Measurements from ENCODE around the gene METTL25. TPM values are rescaled to one million over a fixed set of nuclear protein-coding genes. Genes with fewer than 3 reads are reported as not detected.

The METTL25 gene
- total RNA-seq, 4 donors from 2014 or later, result 6.1 to 16.8 (median 12.3) TPM

- TF ChIP-seq EP300 (IDR thresholded peaks at IDR 0.05), result no peak
- TF ChIP-seq POLR2A (IDR thresholded peaks at IDR 0.05), result no peak
- TF ChIP-seq, protein P1, sequence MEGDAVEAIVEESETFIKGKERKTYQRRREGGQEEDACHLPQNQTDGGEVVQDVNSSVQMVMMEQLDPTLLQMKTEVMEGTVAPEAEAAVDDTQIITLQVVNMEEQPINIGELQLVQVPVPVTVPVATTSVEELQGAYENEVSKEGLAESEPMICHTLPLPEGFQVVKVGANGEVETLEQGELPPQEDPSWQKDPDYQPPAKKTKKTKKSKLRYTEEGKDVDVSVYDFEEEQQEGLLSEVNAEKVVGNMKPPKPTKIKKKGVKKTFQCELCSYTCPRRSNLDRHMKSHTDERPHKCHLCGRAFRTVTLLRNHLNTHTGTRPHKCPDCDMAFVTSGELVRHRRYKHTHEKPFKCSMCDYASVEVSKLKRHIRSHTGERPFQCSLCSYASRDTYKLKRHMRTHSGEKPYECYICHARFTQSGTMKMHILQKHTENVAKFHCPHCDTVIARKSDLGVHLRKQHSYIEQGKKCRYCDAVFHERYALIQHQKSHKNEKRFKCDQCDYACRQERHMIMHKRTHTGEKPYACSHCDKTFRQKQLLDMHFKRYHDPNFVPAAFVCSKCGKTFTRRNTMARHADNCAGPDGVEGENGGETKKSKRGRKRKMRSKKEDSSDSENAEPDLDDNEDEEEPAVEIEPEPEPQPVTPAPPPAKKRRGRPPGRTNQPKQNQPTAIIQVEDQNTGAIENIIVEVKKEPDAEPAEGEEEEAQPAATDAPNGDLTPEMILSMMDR (IDR thresholded peaks at IDR 0.05), result no peak
- Histone ChIP-seq H3K4me1 (no peaks in the 10 kb centered on the region), H3K9me3 (no peaks in the 10 kb centered on the region), H3K36me3 (peaks cover 0 to 12% (median 0%) of the 10 kb centered on the region in 3 donors), H3K4me3 (no peak overlapping the region), H3K27ac (no peak overlapping the region), H3K27me3 (no peaks in the 10 kb centered on the region)
- WGBS, 2 donors, result 93 to 97% methylated on average over 1 of the region's 1 CpG
- DNase-seq (ENCODE audit: low spot score in 2 of 2), result no peak
Observed at GRCh38 chr12:82414926-82415325, 56.6 kb downstream of the METTL25 start.

DNA sequence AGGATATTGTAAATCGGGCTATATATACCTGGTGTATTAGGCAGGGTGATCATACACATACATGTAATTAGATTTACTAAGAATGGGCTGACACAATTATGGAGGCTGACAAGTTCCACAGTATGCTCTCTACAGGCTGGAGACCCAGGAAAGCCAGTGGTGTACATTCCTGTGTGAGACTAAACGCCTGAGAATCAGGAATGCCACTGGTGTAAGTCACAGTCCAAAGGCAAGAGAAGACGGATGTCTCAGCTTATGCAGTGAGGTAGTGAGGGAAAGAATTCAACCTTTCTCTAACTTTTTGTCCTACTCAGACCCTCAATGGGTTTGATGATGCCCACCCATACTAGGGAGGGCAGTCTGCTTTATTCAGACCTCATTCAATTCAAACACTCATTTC, 57.1 kb downstream of the METTL25 start:
- H3K27me3 ChIP-seq, result no peaks in the 10 kb centered on the region
- no peak for DNase-seq (ENCODE audit: low spot score in 2 of 2)
- TF ChIP-seq POLR2A (IDR thresholded peaks at IDR 0.05) (no peak), EP300 (IDR thresholded peaks at IDR 0.05) (no peak)
- no peak overlapping the region for H3K27ac ChIP-seq
- no peak overlapping the region for H3K4me3 ChIP-seq
- H3K9me3 ChIP-seq, result no peaks in the 10 kb centered on the region
- 91 to 96% methylated on average over 3 of the region's 3 CpGs for WGBS, 2 donors
- H3K4me1 ChIP-seq, result no peaks in the 10 kb centered on the region
- H3K36me3 ChIP-seq, result peaks cover 0 to 12% (median 0%) of the 10 kb centered on the region in 3 donors

DNA sequence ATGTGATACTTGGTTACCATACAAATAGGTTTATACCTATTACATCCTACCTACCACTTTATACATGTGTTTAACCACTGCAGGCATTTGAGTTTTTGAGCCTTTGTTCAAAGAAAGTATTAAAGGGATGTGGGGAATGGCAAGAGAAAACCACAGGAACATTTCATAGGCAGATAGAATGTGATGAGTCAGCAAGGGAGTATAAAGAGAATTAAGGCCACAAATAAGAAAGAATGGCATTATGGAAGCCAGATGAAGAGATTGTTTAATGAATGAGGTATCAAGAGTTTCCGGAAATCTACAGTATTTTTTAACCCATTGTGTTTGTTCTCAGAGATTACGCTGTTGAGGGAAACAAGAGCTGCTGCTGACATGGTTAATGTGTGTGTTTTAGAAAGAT, 66.9 kb downstream of the METTL25 start:
- DNase-seq (ENCODE audit: low spot score in 2 of 2), result no peak
- Histone ChIP-seq H3K36me3 (no peaks in the 10 kb centered on the region), H3K9me3 (no peaks in the 10 kb centered on the region), H3K27me3 (no peaks in the 10 kb centered on the region), H3K27ac (no peak overlapping the region), H3K4me1 (no peaks in the 10 kb centered on the region), H3K4me3 (no peak overlapping the region)
- TF ChIP-seq POLR2A (IDR thresholded peaks at IDR 0.05), result no peak
- TF ChIP-seq EP300 (IDR thresholded peaks at IDR 0.05), result no peak
- TF ChIP-seq, protein P1 (IDR thresholded peaks at IDR 0.05), result no peak
- WGBS, 2 donors, result 72 to 78% methylated on average over 2 of the region's 2 CpGs

DNA sequence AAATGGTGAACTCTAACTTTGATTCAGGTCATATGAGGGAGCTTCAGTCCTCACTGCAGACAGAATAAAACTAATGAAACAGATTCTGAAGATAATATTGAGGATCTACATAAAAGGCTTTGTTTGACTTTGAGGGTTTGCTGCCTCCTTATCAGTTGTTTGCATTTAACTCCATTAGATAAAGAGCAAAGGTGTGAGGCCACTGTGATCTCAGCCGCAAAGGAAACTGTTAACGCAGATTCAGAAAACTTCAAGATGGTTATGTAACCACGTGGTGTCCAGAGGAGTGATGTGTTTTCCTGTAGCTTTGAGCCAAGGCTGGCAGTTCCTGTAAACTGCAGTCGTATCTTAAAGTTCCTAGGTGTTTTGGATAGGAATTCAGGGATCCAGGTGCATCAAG, 67.8 kb downstream of the METTL25 start:
- Histone ChIP-seq H3K9me3 (no peaks in the 10 kb centered on the region), H3K36me3 (no peaks in the 10 kb centered on the region), H3K4me1 (no peaks in the 10 kb centered on the region), H3K27ac (no peak overlapping the region), H3K27me3 (no peaks in the 10 kb centered on the region), H3K4me3 (no peak overlapping the region)
- WGBS, 2 donors, result 59 to 68% methylated on average over 4 of the region's 4 CpGs
- no peak for DNase-seq (ENCODE audit: low spot score in 2 of 2)
- TF ChIP-seq POLR2A (IDR thresholded peaks at IDR 0.05) (no peak), EP300 (IDR thresholded peaks at IDR 0.05) (no peak)
- TF ChIP-seq, protein P1 (IDR thresholded peaks at IDR 0.05), result no peak

GRCh38 chr12:82426586-82426985, 68.3 kb downstream of the METTL25 start:
- H3K36me3 ChIP-seq, result no peaks in the 10 kb centered on the region
- no peak overlapping the region for H3K4me3 ChIP-seq
- H3K4me1 ChIP-seq, result no peaks in the 10 kb centered on the region
- no peaks in the 10 kb centered on the region for H3K27me3 ChIP-seq
- no peak overlapping the region for H3K27ac ChIP-seq
- TF ChIP-seq POLR2A (IDR thresholded peaks at IDR 0.05) (no peak), EP300 (IDR thresholded peaks at IDR 0.05) (no peak)
- TF ChIP-seq, protein P1 (IDR thresholded peaks at IDR 0.05), result no peak
- WGBS, 2 donors, result 91 to 100% methylated on average over 2 of the region's 2 CpGs
- DNase-seq (ENCODE audit: low spot score in 2 of 2), result no peak
- H3K9me3 ChIP-seq, result no peaks in the 10 kb centered on the region

Data from tibial nerve (tissue), 4 donors.